Measurements from ENCODE around the gene CTNND2.

CTNND2 gene

DNA sequence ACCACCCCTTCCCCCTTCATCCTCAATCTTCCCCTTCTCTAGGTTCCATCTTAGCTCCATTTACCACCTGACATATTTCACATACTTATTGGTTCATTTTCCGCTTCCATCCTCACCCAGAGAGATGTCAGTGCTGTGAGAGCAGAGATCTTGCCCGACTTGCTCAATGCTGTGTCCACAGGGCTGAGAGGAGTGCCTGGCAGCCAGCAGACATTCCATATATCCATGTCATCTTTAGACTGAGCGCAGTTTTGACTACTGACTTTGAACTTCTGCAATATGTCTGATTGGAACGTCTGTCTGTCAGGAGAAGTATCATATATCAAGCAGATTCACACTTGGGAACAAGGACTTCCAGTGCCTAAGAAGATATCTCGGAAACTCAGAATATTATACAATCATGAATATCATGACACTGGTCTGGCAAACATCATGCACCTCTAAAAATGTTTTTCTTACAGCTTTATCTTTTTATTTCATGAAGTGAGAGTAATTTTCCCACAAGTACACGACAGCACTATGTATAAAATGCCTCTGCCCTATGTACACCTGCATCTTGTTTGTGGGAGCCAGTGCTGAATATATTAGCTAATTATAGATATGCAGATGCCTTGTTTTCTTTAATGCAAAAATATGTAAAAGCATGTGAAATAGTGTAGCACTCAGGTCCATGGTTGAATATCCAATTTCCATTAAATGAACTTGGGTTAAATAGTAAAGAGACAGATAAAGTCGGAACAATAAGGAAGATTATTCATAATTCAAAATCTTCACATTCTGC is 689.2 kb downstream of the CTNND2 start:
- ChIA-PET POLR2A (no interaction called here), CTCF (interaction anchor here (0.6 to 1.1 kb wide), 2 partner anchors 8 to 273 kb away, joined by 3 to 5 read pairs; no protein-coding TSS in a partner anchor)
- Histone ChIP-seq H3K27ac (ENCODE audit: extremely low read depth, low read depth, low read length) (no peak overlapping the region), H3K4me3 (ENCODE audit: low read depth, low read length) (no peak overlapping the region), H3K36me3 (ENCODE audit: control insufficient read depth in 2 of 2, insufficient read depth in 1 of 2, low read length in 2 of 2) (no peaks in the 10 kb centered on the region), H3K4me1 (ENCODE audit: control insufficient read depth, insufficient read depth, low read length) (no peaks in the 10 kb centered on the region), H3K9me3 (ENCODE audit: control insufficient read depth, insufficient read depth, low read depth, low read length) (no peaks in the 10 kb centered on the region)
- no peak for TF ChIP-seq ZNF155 (tag by site-specific recombination; IDR thresholded peaks at IDR 0.05)
- TF ChIP-seq ZNF266 (tag by site-specific recombination; IDR thresholded peaks at IDR 0.05; ENCODE audit: low read depth) = no peak
- no peak for TF ChIP-seq ZBTB21 (tag by site-specific recombination; IDR thresholded peaks at IDR 0.05)
- TF ChIP-seq ZNF391 (tag by site-specific recombination; IDR thresholded peaks at IDR 0.05; ENCODE audit: borderline replicate concordance, low read depth) = no peak
- TF ChIP-seq FEZF1 (tag by site-specific recombination; IDR thresholded peaks at IDR 0.05) = no peak
- no peak for TF ChIP-seq ZNF140 (tag by site-specific recombination; IDR thresholded peaks at IDR 0.05)
- no peak for TF ChIP-seq ZBTB1 (tag by site-specific recombination; IDR thresholded peaks at IDR 0.05)
- TF ChIP-seq ZNF747 (tag by site-specific recombination; IDR thresholded peaks at IDR 0.05) = no peak
- no peak for TF ChIP-seq ZNF600 (tag by site-specific recombination; IDR thresholded peaks at IDR 0.05)
- no peak for TF ChIP-seq ZNF341 (tag by site-specific recombination; IDR thresholded peaks at IDR 0.05; ENCODE audit: low read depth)
- no peak for TF ChIP-seq ZSCAN16 (tag by site-specific recombination; IDR thresholded peaks at IDR 0.05)
- TF ChIP-seq, protein P1, sequence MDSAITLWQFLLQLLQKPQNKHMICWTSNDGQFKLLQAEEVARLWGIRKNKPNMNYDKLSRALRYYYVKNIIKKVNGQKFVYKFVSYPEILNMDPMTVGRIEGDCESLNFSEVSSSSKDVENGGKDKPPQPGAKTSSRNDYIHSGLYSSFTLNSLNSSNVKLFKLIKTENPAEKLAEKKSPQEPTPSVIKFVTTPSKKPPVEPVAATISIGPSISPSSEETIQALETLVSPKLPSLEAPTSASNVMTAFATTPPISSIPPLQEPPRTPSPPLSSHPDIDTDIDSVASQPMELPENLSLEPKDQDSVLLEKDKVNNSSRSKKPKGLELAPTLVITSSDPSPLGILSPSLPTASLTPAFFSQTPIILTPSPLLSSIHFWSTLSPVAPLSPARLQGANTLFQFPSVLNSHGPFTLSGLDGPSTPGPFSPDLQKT (IDR thresholded peaks at IDR 0.05; ENCODE audit: borderline replicate concordance, low read depth, low read length) = no peak
- TF ChIP-seq, protein P2, sequence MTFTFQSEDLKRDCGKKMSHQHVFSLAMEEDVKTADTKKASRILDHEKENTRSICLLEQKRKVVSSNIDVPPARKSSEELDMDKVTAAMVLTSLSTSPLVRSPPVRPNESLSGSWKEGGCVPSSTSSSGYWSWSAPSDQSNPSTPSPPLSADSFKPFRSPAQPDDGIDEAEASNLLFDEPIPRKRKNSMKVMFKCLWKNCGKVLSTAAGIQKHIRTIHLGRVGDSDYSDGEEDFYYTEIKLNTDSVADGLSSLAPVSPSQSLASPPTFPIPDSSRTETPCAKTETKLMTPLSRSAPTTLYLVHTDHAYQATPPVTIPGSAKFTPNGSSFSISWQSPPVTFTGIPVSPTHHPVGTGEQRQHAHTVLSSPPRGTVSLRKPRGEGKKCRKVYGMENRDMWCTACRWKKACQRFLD (tag by site-specific recombination; IDR thresholded peaks at IDR 0.05) = no peak
- no peak for TF ChIP-seq ZNF2 (tag by site-specific recombination; IDR thresholded peaks at IDR 0.05)
- TF ChIP-seq, protein P3, sequence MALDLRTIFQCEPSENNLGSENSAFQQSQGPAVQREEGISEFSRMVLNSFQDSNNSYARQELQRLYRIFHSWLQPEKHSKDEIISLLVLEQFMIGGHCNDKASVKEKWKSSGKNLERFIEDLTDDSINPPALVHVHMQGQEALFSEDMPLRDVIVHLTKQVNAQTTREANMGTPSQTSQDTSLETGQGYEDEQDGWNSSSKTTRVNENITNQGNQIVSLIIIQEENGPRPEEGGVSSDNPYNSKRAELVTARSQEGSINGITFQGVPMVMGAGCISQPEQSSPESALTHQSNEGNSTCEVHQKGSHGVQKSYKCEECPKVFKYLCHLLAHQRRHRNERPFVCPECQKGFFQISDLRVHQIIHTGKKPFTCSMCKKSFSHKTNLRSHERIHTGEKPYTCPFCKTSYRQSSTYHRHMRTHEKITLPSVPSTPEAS (tag by site-specific recombination; IDR thresholded peaks at IDR 0.05) = no peak
- TF ChIP-seq GFI1B (tag by site-specific recombination; IDR thresholded peaks at IDR 0.05) = no peak
- TF ChIP-seq ZNF366 (tag by site-specific recombination; conservative IDR thresholded peaks at IDR 0.05) = no peak
- TF ChIP-seq, protein P4, sequence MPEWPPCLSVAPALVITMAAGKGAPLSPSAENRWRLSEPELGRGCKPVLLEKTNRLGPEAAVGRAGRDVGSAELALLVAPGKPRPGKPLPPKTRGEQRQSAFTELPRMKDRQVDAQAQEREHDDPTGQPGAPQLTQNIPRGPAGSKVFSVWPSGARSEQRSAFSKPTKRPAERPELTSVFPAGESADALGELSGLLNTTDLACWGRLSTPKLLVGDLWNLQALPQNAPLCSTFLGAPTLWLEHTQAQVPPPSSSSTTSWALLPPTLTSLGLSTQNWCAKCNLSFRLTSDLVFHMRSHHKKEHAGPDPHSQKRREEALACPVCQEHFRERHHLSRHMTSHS (tag by site-specific recombination; IDR thresholded peaks at IDR 0.05) = no peak
- TF ChIP-seq ZNF174 (tag by site-specific recombination; IDR thresholded peaks at IDR 0.05) = no peak

DNA sequence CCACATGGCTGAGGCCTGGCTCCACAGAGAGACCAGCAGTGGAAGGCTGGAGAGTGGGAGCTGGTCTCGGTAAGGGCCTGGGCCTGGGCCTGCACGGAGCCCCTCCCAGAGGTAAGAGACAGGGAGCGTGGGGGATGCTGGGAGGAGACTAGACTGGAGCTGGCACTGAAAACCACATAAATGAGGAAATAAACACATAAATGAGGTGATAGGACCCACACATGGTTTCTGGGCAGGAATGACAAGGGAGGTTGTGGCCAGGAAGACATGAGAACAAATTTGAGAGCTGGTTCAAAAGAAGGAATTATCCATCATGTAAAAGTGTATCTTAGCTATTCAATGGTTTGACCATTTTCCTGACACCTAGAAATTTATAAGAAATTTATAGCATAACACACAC is 691.5 kb downstream of the CTNND2 start:
- ChIA-PET CTCF (interaction anchor here (0.7 kb wide), 1 partner anchor 58 kb away, joined by 3 read pairs; no protein-coding TSS in a partner anchor), POLR2A (no interaction called here)
- no peaks in the 10 kb centered on the region for H3K4me1 ChIP-seq (ENCODE audit: control insufficient read depth, insufficient read depth, low read length)
- no peaks in the 10 kb centered on the region for H3K36me3 ChIP-seq (ENCODE audit: control insufficient read depth in 2 of 2, insufficient read depth in 1 of 2, low read length in 2 of 2)
- H3K9me3 ChIP-seq (ENCODE audit: control insufficient read depth, insufficient read depth, low read depth, low read length) = no peaks in the 10 kb centered on the region
- H3K4me3 ChIP-seq (ENCODE audit: low read depth, low read length) = no peak overlapping the region
- H3K27ac ChIP-seq (ENCODE audit: extremely low read depth, low read depth, low read length) = no peak overlapping the region
- TF ChIP-seq FEZF1 (tag by site-specific recombination; IDR thresholded peaks at IDR 0.05) (no peak), HOXD13 (CRISPR knock-in tag; IDR thresholded peaks at IDR 0.05; ENCODE audit: borderline replicate concordance) (no peak), ZNF10 (tag by site-specific recombination; IDR thresholded peaks at IDR 0.05) (no peak), ZNF596 (tag by site-specific recombination; IDR thresholded peaks at IDR 0.05) (no peak), ZNF514 (tag by site-specific recombination; IDR thresholded peaks at IDR 0.05) (no peak), ZNF248 (tag by site-specific recombination; IDR thresholded peaks at IDR 0.05) (no peak)
- TF ChIP-seq, protein P5, sequence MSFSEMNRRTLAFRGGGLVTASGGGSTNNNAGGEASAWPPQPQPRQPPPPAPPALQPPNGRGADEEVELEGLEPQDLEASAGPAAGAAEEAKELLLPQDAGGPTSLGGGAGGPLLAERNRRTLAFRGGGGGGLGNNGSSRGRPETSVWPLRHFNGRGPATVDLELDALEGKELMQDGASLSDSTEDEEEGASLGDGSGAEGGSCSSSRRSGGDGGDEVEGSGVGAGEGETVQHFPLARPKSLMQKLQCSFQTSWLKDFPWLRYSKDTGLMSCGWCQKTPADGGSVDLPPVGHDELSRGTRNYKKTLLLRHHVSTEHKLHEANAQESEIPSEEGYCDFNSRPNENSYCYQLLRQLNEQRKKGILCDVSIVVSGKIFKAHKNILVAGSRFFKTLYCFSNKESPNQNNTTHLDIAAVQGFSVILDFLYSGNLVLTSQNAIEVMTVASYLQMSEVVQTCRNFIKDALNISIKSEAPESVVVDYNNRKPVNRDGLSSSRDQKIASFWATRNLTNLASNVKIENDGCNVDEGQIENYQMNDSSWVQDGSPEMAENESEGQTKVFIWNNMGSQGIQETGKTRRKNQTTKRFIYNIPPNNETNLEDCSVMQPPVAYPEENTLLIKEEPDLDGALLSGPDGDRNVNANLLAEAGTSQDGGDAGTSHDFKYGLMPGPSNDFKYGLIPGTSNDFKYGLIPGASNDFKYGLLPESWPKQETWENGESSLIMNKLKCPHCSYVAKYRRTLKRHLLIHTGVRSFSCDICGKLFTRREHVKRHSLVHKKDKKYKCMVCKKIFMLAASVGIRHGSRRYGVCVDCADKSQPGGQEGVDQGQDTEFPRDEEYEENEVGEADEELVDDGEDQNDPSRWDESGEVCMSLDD (tag by site-specific recombination; IDR thresholded peaks at IDR 0.05) = no peak
- TF ChIP-seq, protein P6, sequence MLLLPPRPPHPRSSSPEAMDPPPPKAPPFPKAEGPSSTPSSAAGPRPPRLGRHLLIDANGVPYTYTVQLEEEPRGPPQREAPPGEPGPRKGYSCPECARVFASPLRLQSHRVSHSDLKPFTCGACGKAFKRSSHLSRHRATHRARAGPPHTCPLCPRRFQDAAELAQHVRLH (tag by site-specific recombination; IDR thresholded peaks at IDR 0.05) = no peak
